Transverse colon (tissue), 4 donors: ENCODE results near the gene PPP1R36. TPM values are rescaled to one million over a fixed set of nuclear protein-coding genes. Genes with fewer than 3 reads are reported as not detected.
A peak's percentile ranks its signal among the peaks of the same experiment; 100 is the strongest.

Source experiments
- DNase-seq: peaks from one replicate; pipeline ENCODE4 v3.0.0-alpha.2; 2019
- H3K27ac ChIP-seq, 4 donors: fragments of 200-600 bp; sonication (generic); 2 replicates each; pipeline ENCODE4 v1.5.1; 2016 to 2018; ENCODE audit warnings: inconsistent platforms in 4 of 4
- H3K27me3 ChIP-seq: fragments of 200-600 bp; sonication (generic); 2 replicates; pipeline ENCODE4 v1.5.1; 2017; ENCODE audit warnings: inconsistent platforms
- H3K36me3 ChIP-seq, 4 donors: fragments of 200-600 bp; sonication (generic); 2 replicates each; pipeline ENCODE4 v1.5.1; 2017 to 2019; ENCODE audit warnings: inconsistent platforms in 4 of 4
- H3K4me1 ChIP-seq, 4 donors: fragments of 200-600 bp; sonication (generic); 2 replicates each; pipeline ENCODE4 v1.5.1; 2017 to 2020; ENCODE audit warnings: inconsistent platforms in 4 of 4
- H3K4me3 ChIP-seq, 4 donors: fragments of 200-600 bp; sonication (generic); 1 replicate in 1 of 4; 2 replicates in 3 of 4; pipeline versions ENCODE4 v1.5.1 to v1.6.1; 2017 to 2019; ENCODE audit warnings: inconsistent platforms in 4 of 4
- H3K9me3 ChIP-seq, 2 donors: fragments of 200-600 bp; sonication (generic); 2 replicates each; pipeline ENCODE4 v1.5.1; 2017 to 2019; ENCODE audit warnings: inconsistent platforms in 2 of 2
- CTCF ChIP-seq, 5 experiments: fragments of 200-600 bp in 3 of 5; fragments of 450-650 bp in 2 of 5; sonication (generic) in 3 of 5; IDR thresholded peaks; 1 replicate in 2 of 5; 2 replicates in 3 of 5; pipeline ENCODE4 v1.5.1; 2016 to 2017; ENCODE audit warnings: antibody characterized with exemption in 5 of 5, inconsistent platforms in 3 of 5, mild to moderate bottlenecking in 2 of 5, moderate library complexity in 1 of 5
- EP300 ChIP-seq: sonication (generic); formaldehyde crosslinking; IDR thresholded peaks from one replicate; pipeline ENCODE4 v1.6.1; 2017; ENCODE audit warnings: antibody characterized with exemption, low read depth
- POLR2A ChIP-seq: fragments of 450-650 bp; IDR thresholded peaks from one replicate; pipeline ENCODE4 v1.6.1; 2016; ENCODE audit warnings: antibody characterized with exemption, mild to moderate bottlenecking, moderate library complexity
- POLR2AphosphoS5 ChIP-seq, 3 donors: sonication (generic); formaldehyde crosslinking; IDR thresholded peaks; one replicate each; pipeline ENCODE4 v1.6.1; 2016; ENCODE audit warnings: antibody characterized with exemption in 3 of 3
- WGBS, 2 donors: methylation state at CpG; one replicate each; pipeline ENCODE4 v1.1.5; 2018; ENCODE audit warnings: low coverage in 1 of 2; 5-methylcytosine and 5-hydroxymethylcytosine counted together
- in situ Hi-C, 4 donors: fragments of 200-750 bp; cut with MboI; loops; one replicate each; pipeline versions ENCODE4 v1.15.0 to v1.15.1; 2017; ENCODE audit warnings: low sequenced_read_pairs in 3 of 4, low pct_ligation_motif_present in 1 of 4, low pct_unique_long_range_greater_than_20kb in 1 of 4
- intact Hi-C: fragments of 100-400 bp; cut with DNase I; formaldehyde crosslinking; loops from one replicate; pipeline ENCODE4 v1.15.1; 2023; ENCODE audit warnings: low total_unique reads
- total RNA-seq, 4 donors: library from RNA; depleted of rRNA; stranded (reverse); fragments of >200 nt; gene quantifications; one replicate each; pipeline ENCODE4 v1.1.0, GENCODE V29; 2016

The PPP1R36 gene
- total RNA-seq, 4 donors from 2014 or later: 2.4 to 11.2 (median 9.1) TPM

- in situ Hi-C loops (no loop called here), intact Hi-C loops (no loop called here)
- DNase-seq: no peak
- Histone ChIP-seq H3K4me3 (no peak overlapping the region), H3K27ac (no peak overlapping the region), H3K27me3 (no peaks in the 10 kb centered on the region), H3K36me3 (no peaks in the 10 kb centered on the region), H3K4me1 (peaks cover 0 to 19% (median 14%) of the 10 kb centered on the region in 4 donors), H3K9me3 (no peaks in the 10 kb centered on the region)
- 67 to 89% methylated on average over 1 of the region's 1 CpG for WGBS, 2 donors
- no peak for TF ChIP-seq CTCF (IDR thresholded peaks at IDR 0.05)
- no peak for TF ChIP-seq EP300
- TF ChIP-seq POLR2AphosphoS5 (IDR thresholded peaks at IDR 0.05): no peak
- TF ChIP-seq POLR2A: no peak
Observed at GRCh38 chr14:64620910-64621309, 71.1 kb downstream of the PPP1R36 start.

GRCh38 chr14:64623554-64624165 is 73.9 kb downstream of the PPP1R36 start:
- no peak for DNase-seq
- intact Hi-C loops (no loop called here), in situ Hi-C loops (no loop called here)
- no peaks in the 10 kb centered on the region for H3K36me3 ChIP-seq
- no peak overlapping the region for H3K4me3 ChIP-seq
- peak overlapping the region in 2 of 4 donors; percentile 4 to 29 for H3K27ac ChIP-seq
- no peaks in the 10 kb centered on the region for H3K9me3 ChIP-seq
- TF ChIP-seq EP300: no peak
- TF ChIP-seq CTCF (IDR thresholded peaks at IDR 0.05): no peak
- no peak for TF ChIP-seq POLR2A
- no peak for TF ChIP-seq POLR2AphosphoS5 (IDR thresholded peaks at IDR 0.05)
- WGBS, 2 donors: 71 to 78% methylated on average over 6 to 7 of the region's 7 CpGs
- peaks cover 5 to 27% (median 21%) of the 10 kb centered on the region in 4 donors for H3K4me1 ChIP-seq
- H3K27me3 ChIP-seq: no peaks in the 10 kb centered on the region

GRCh38 chr14:64625386-64626232 is 75.8 kb downstream of the PPP1R36 start:
- TF ChIP-seq EP300 (no peak), POLR2A (no peak), POLR2AphosphoS5 (IDR thresholded peaks at IDR 0.05) (no peak), CTCF (IDR thresholded peaks at IDR 0.05) (no peak)
- no peaks in the 10 kb centered on the region for H3K9me3 ChIP-seq
- 59 to 64% methylated on average over 3 to 15 of the region's 15 CpGs for WGBS, 2 donors
- H3K27ac ChIP-seq: peak overlapping the region; percentile 55 to 76 (median 74)
- peaks cover 17 to 39% (median 33%) of the 10 kb centered on the region in 4 donors for H3K4me1 ChIP-seq
- in situ Hi-C loops (loop anchor here (25.0 kb wide), 4 partner anchors 88 to 288 kb away; partner anchors contain the start of genes HSPA2 (in 1 of the 4), MTHFD1 (in 1 of the 4) and PPP1R36 (in 1 of the 4)), intact Hi-C loops (no loop called here)
- H3K36me3 ChIP-seq: no peaks in the 10 kb centered on the region
- peak; percentile 22 for DNase-seq
- peak overlapping the region in 1 of 4 donors; percentile 3 for H3K4me3 ChIP-seq
- no peaks in the 10 kb centered on the region for H3K27me3 ChIP-seq

- Histone ChIP-seq H3K36me3 (no peaks in the 10 kb centered on the region), H3K9me3 (no peaks in the 10 kb centered on the region), H3K4me1 (peaks cover 21 to 67% (median 54%) of the 10 kb centered on the region in 4 donors), H3K27me3 (no peaks in the 10 kb centered on the region), H3K27ac (peak overlapping the region; percentile 23 to 83 (median 79)), H3K4me3 (no peak overlapping the region)
- in situ Hi-C loops (loop anchor here (25.0 kb wide), 4 partner anchors 92 to 292 kb away; partner anchors contain the start of genes HSPA2 (in 1 of the 4), MTHFD1 (in 1 of the 4) and PPP1R36 (in 1 of the 4)), intact Hi-C loops (no loop called here)
- 58 to 80% methylated on average over 1 to 7 of the region's 7 CpGs for WGBS, 2 donors
- peak; percentile 31 for DNase-seq
- TF ChIP-seq POLR2AphosphoS5 (IDR thresholded peaks at IDR 0.05): peak; percentile 25 to 51 (median 38)
- no peak for TF ChIP-seq EP300
Observed at GRCh38 chr14:64628940-64629408, 79.2 kb downstream of the PPP1R36 start.
